Ovary (tissue), 9 donors: ENCODE results near the gene CDK4. TPM values are rescaled to one million over a fixed set of nuclear protein-coding genes. Genes with fewer than 3 reads are reported as not detected.

Source experiments
- DNase-seq, 5 donors: peaks; one replicate each; pipeline ENCODE4 v3.0.0-alpha.2; 2019 to 2020
- H3K27ac ChIP-seq, 2 donors: fragments of 200-600 bp; one replicate each; pipeline versions ENCODE4 v1.5.1 to v1.8.0; 2019 to 2022
- H3K27me3 ChIP-seq: fragments of 200-600 bp; one replicate; pipeline ENCODE4 v1.8.0; 2022
- H3K36me3 ChIP-seq: fragments of 200-600 bp; sonication (generic); one replicate; pipeline ENCODE4 v1.5.1; 2019
- H3K4me1 ChIP-seq: one replicate; pipeline ENCODE4 v1.8.1; 2013; ENCODE audit warnings: mild to moderate bottlenecking, moderate library complexity; ENCODE audit not compliant: insufficient read depth
- H3K4me3 ChIP-seq: fragments of 200-600 bp; sonication (generic); one replicate; pipeline ENCODE4 v1.5.1; 2017
- H3K9me3 ChIP-seq, 2 donors: fragments of 200-600 bp in 1 of 2; sonication (generic) in 1 of 2; one replicate each; pipeline versions ENCODE4 v1.5.1 to v1.8.1; 2013 to 2019; ENCODE audit warnings: mild to moderate bottlenecking in 1 of 2, moderate library complexity in 1 of 2
- EP300 ChIP-seq: sonication (generic); formaldehyde crosslinking; IDR thresholded peaks from one replicate; pipeline ENCODE4 v1.6.1; 2017; ENCODE audit warnings: antibody characterized with exemption
- POLR2A ChIP-seq: fragments of 450-650 bp; IDR thresholded peaks from one replicate; pipeline ENCODE4 v1.6.1; 2017; ENCODE audit warnings: antibody characterized with exemption, mild to moderate bottlenecking, moderate library complexity
- WGBS, 3 donors: extraction: QIAGEN DNeasy Blood & Tissue Kit in 1 of 3; methylation state at CpG; one replicate each; pipeline versions ENCODE4 v1.1.5 to v1.1.7; 2013 to 2017; 5-methylcytosine and 5-hydroxymethylcytosine counted together
- intact Hi-C, 4 donors: fragments of 100-400 bp; cut with DNase I; formaldehyde crosslinking; loops; one replicate each; pipeline versions ENCODE4 v1.11.0 to v1.15.1; 2022 to 2023
- polyA plus RNA-seq, 2 donors: library from polyadenylated mRNA; stranded (reverse); fragments of 200-250 nt in 1 of 2; fragments of 350-450 nt in 1 of 2; fragmentation: Illumina TruSeq in 1 of 2; extraction: RNeasy Lipid Tissue Mini Kit (QIAGEN cat#74804) in 1 of 2; gene quantifications; one replicate each; pipeline ENCODE4 v1.2.3, GENCODE V29; 2013 to 2014
- total RNA-seq, 7 donors: library from RNA; depleted of rRNA in 2 of 7; stranded (reverse); fragments of >200 nt in 2 of 7; fragmentation: NEBNext Ultra II Directional in 3 of 7; extraction: Animal tissue kit (Norgen Biotek cat#: 25700) in 3 of 7; gene quantifications; one replicate each; pipeline versions ENCODE4 v1.1.0 to v1.2.4, GENCODE V29; 2016 to 2023
- TF ChIP-seq, protein P1 (sequence below), 3 donors: fragments of 450-650 bp in 2 of 3; fragments of 200-600 bp in 1 of 3; IDR thresholded peaks; one replicate each; pipeline versions ENCODE4 v1.5.1 to v1.8.0; 2016 to 2022; ENCODE audit warnings: antibody characterized with exemption in 3 of 3, mild to moderate bottlenecking in 1 of 3
- donor health status: DM: no; HTN: no; CAD: no; lungs with moderate emphysema.
- donor health status: DM: no; HTN: no; CAD: no.
- donor health status: Bipolar disorder and iron deficiency.
- donor health status: DM: yes; HTN: yes; CAD: no.
- donor health status: DM: no; HTN: no; CAD: no.
- donor health status: DM: yes; HTN: yes; CAD: no.

The CDK4 gene
- total and polyA plus RNA-seq, 9 donors, result 82.7 to 175 (median 122) TPM

DNA sequence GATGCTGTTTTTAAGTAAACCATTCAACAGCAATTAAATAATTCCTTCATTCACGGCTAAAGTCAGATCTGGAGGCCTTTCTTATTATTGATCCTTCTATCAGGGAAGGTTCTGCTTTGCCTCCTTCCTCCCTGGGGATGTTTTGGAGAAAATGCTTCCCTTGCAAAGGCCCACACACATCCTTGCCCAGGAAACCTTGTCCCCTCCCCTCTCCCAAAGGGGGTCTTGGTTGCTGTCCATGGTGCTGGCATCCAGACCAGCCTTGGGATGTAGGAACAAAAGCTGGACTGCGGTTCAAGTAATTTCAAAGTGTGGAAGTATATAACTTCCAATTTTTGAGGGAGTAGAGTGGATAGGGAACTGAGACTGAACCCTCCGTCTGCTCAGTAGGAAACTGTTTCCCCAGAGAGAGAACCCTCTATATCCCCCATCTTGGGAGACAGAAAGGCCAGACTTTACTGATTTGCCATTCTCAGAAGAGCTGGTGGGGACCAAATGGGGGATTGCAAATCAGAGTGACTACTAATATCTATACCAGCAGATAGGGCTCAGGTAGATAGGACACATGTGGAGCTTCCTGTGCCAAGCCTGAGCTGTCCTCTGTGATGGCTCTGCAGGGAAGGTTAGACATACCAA lies 8.4 kb upstream of the CDK4 start:
- WGBS, 3 donors, result 85 to 90% (median 89%) methylated on average over 3 of the region's 3 CpGs
- intact Hi-C loops, result no loop called here
- Histone ChIP-seq H3K27ac (no peak overlapping the region), H3K27me3 (no peaks in the 10 kb centered on the region), H3K9me3 (peaks cover 0 to 10% of the 10 kb centered on the region in 2 donors), H3K36me3 (no peaks in the 10 kb centered on the region), H3K4me3 (no peak overlapping the region), H3K4me1 (peaks cover 8% of the 10 kb centered on the region)
- DNase-seq, result no peak
- no peak for TF ChIP-seq EP300
- TF ChIP-seq POLR2A, result no peak
- TF ChIP-seq, protein P1, sequence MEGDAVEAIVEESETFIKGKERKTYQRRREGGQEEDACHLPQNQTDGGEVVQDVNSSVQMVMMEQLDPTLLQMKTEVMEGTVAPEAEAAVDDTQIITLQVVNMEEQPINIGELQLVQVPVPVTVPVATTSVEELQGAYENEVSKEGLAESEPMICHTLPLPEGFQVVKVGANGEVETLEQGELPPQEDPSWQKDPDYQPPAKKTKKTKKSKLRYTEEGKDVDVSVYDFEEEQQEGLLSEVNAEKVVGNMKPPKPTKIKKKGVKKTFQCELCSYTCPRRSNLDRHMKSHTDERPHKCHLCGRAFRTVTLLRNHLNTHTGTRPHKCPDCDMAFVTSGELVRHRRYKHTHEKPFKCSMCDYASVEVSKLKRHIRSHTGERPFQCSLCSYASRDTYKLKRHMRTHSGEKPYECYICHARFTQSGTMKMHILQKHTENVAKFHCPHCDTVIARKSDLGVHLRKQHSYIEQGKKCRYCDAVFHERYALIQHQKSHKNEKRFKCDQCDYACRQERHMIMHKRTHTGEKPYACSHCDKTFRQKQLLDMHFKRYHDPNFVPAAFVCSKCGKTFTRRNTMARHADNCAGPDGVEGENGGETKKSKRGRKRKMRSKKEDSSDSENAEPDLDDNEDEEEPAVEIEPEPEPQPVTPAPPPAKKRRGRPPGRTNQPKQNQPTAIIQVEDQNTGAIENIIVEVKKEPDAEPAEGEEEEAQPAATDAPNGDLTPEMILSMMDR (IDR thresholded peaks at IDR 0.05), result no peak

DNA sequence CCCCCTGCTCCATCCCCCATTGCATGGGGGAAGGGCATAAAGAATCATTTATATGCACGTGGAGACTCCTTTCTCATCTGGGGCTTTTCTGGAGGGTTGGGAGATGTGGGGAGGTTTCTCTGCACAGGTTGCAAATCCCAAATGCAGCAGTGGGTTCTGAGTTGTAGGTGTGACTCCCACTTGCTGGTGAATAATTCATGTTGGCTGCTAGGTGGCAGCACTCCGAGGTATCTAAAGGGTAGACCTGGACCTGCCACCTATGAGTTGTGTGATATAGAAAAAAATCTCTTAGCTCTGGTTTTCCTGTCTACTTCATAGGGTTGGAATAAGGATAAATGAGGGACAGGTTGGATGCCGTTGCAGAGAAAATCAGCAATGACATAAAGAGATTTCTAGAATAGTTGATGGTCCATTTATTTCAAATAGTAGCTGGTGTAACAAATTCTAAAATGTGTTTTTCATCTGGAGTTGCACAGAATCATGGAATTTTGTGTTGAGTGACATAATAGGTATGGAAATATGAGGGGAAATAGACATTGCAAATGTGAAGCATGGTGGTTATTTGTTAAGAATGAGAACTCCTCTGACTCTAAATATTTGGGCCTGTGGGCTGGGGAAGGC lies 7.4 kb upstream of the CDK4 start:
- Histone ChIP-seq H3K27me3 (no peaks in the 10 kb centered on the region), H3K9me3 (peaks cover 0 to 10% of the 10 kb centered on the region in 2 donors), H3K4me3 (no peak overlapping the region), H3K36me3 (no peaks in the 10 kb centered on the region), H3K27ac (no peak overlapping the region), H3K4me1 (peaks cover 6% of the 10 kb centered on the region)
- WGBS, 3 donors, result 44 to 47% (median 46%) methylated on average over 3 of the region's 3 CpGs
- TF ChIP-seq, protein P1 (IDR thresholded peaks at IDR 0.05), result no peak
- TF ChIP-seq EP300 (no peak), POLR2A (no peak)
- no peak for DNase-seq
- intact Hi-C loops, result no loop called here

DNA sequence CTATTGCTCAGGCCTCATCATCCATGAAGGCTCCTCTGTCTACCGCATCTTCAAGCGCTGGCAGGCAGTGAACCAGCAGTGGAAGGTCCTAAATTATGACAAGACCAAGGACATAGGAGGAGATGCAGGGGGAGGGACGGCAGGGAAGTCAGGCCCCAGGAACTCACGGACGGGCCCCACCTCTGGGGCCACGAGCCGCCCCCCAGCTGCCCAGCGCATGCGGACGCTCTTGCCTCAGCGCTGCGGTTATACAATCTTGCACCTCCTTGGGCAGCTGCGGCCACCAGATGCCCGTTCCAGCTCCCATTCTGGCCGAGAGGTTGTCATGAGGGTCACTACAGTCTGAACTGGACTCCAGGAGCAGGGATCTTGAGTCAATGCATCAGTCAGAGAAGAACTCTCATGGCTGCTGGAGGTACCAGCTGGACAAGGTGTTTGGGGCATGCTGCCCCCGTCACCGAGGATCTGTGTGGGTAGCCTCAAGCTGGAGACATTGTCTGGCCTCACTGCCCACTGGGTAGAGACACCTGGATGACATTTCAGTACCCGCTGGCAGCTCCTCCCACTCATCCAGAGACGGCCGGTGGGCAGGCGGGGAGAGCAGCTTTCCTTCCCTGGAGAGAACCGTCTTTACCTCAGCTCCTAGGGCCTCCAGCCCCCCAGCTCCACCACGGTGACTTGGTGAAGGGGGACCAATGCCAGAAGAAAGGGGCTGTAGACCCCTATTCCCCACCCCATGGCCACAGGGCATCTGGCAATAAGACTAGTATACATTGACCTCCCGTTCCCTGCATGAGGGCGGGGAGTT lies 6.6 kb upstream of the CDK4 start:
- Histone ChIP-seq H3K27me3 (no peaks in the 10 kb centered on the region), H3K27ac (no peak overlapping the region), H3K4me3 (no peak overlapping the region), H3K36me3 (no peaks in the 10 kb centered on the region), H3K9me3 (peaks cover 0 to 10% of the 10 kb centered on the region in 2 donors), H3K4me1 (peaks cover 6% of the 10 kb centered on the region)
- DNase-seq, result no peak
- WGBS, 3 donors, result 90 to 93% (median 92%) methylated on average over 23 to 25 of the region's 25 CpGs
- TF ChIP-seq, protein P1 (IDR thresholded peaks at IDR 0.05), result no peak
- TF ChIP-seq POLR2A, result no peak
- TF ChIP-seq EP300, result no peak
- intact Hi-C loops, result no loop called here

DNA sequence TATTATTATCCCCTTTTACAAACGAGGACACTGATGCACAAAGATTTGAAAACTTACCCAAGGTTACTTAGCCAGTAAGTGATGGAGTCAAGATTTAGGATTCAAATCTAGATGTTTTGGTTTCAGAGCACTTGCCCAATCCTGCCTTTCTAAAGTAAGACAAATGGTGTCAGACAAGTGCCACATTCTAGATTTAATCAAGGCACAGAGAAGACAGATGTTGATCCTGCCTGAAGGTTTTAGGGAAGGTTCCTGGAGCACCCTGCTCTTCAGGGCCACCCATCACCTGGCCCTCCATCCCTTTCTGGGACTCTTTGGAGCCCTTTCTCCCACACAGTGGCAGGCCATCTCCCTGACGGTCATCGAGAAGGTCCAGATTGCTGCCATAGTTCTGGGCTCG lies 5.7 kb upstream of the CDK4 start:
- H3K4me3 ChIP-seq, result no peak overlapping the region
- H3K4me1 ChIP-seq, result peaks cover 6% of the 10 kb centered on the region
- H3K27ac ChIP-seq, result no peak overlapping the region
- TF ChIP-seq, protein P1 (IDR thresholded peaks at IDR 0.05), result no peak
- TF ChIP-seq EP300, result no peak
- no peak for TF ChIP-seq POLR2A
- DNase-seq, result no peak
- H3K36me3 ChIP-seq, result no peaks in the 10 kb centered on the region
- no peaks in the 10 kb centered on the region for H3K27me3 ChIP-seq
- H3K9me3 ChIP-seq, result peaks cover 0 to 10% of the 10 kb centered on the region in 2 donors
- WGBS, 3 donors, result 92 to 95% (median 94%) methylated on average over 4 of the region's 4 CpGs
- intact Hi-C loops, result no loop called here
